K562 (cell line): ENCODE results near the gene GSDME. TPM values are rescaled to one million over a fixed set of nuclear protein-coding genes. Genes with fewer than 3 reads are reported as not detected.

Experiments used
- ATAC-seq: fragments of 200-7000 bp; cut with Tn5 transposase; 3 replicates; pipeline ENCODE4 v1.9.1; 2020; ENCODE audit warnings: moderate library complexity
- BruUV-seq: library from RNA; stranded (reverse); fragments of 400-500 nt; replicated peaks from 2 replicates; lab custom pipeline; 2021; lab: Mats Ljungman, UMichigan
- CTCF ChIA-PET: fragments of 300-600 bp; formaldehyde crosslinking; extraction: SDS; loops from one replicate; lab custom pipeline; 2021; ENCODE audit warnings: low intra/inter-chr PET ratio; lab: Yijun Ruan, JAX
- POLR2A ChIA-PET: fragments of 300-600, 350-650 bp; sonication (Branson Sonifier 250); formaldehyde crosslinking; extraction: SDS; loops from one replicate; lab custom pipeline; 2021; ENCODE audit warnings: antibody characterized with exemption, inconsistent platforms; lab: Yijun Ruan, JAX
- DNase-seq, 4 experiments: peaks; one replicate each; pipeline versions ENCODE4 v3.0.0 to v3.0.0-alpha.2; 2011 to 2018; ENCODE audit warnings: low spot score in 3 of 4, mixed read lengths in 3 of 4; ENCODE audit errors: extremely low read depth in 1 of 4
- FAIRE-seq: peaks from 2 replicates; lab custom pipeline; 2011; peaks lifted over from hg19 to GRCh38; lab: Jason Lieb, UNC
- H2AFZ ChIP-seq: 2 replicates; pipeline ENCODE4 v1.6.0; 2011; ENCODE audit warnings: low read depth, low read length, control low read depth, inconsistent platforms
- H3K27ac ChIP-seq: fragments of 200-600 bp; 3 replicates; pipeline ENCODE4 v1.8.0; 2011; ENCODE audit warnings: low read depth, mild to moderate bottlenecking, control low read depth, inconsistent platforms, low read length, moderate library complexity, mixed read lengths; ENCODE audit errors: extremely low read depth
- H3K27me3 ChIP-seq, 2 experiments: fragments of 300-600 bp in 1 of 2; 2 replicates in 1 of 2; 3 replicates in 1 of 2; pipeline versions ENCODE4 v1.6.0 to v1.8.0; 2011; ENCODE audit warnings: inconsistent platforms in 2 of 2, low read length in 2 of 2, mild to moderate bottlenecking in 1 of 2, mixed read lengths in 1 of 2, moderate library complexity in 1 of 2; ENCODE audit not compliant: control insufficient read depth in 2 of 2, insufficient read depth in 2 of 2
- H3K36me3 ChIP-seq: fragments of 300-600 bp; 3 replicates; pipeline ENCODE4 v1.8.0; 2011; ENCODE audit warnings: mild to moderate bottlenecking, low read length, inconsistent platforms; ENCODE audit not compliant: control insufficient read depth, insufficient read depth
- H3K4me1 ChIP-seq, 2 experiments: fragments of 200-600 bp in 1 of 2; replicated peaks in 1 of 2; 2 replicates in 1 of 2; 3 replicates in 1 of 2; pipeline versions ENCODE4 v1.5.1 to v1.8.0; 2011; ENCODE audit warnings: inconsistent platforms in 2 of 2, low read length in 2 of 2, mild to moderate bottlenecking in 1 of 2, mixed read lengths in 1 of 2, moderate library complexity in 1 of 2; ENCODE audit not compliant: control insufficient read depth in 2 of 2, insufficient read depth in 2 of 2
- H3K4me2 ChIP-seq: 2 replicates; pipeline ENCODE4 v1.6.1; 2011; ENCODE audit warnings: low read length, control low read depth, inconsistent platforms, mixed read lengths; ENCODE audit not compliant: insufficient read depth
- H3K4me3 ChIP-seq: fragments of 200-600 bp; sonication (generic), shearing (Covaris generic); 2 replicates; pipeline ENCODE4 v1.5.1; 2016; ENCODE audit warnings: control low read depth, inconsistent platforms
- H3K79me2 ChIP-seq: fragments of 200-600 bp; 3 replicates; pipeline ENCODE4 v1.8.0; 2011; ENCODE audit warnings: low read length, inconsistent platforms; ENCODE audit not compliant: control insufficient read depth, insufficient read depth
- H3K9ac ChIP-seq, 2 experiments: 2 replicates each; pipeline versions ENCODE4 v1.6.0 to v1.6.1; 2011; ENCODE audit warnings: low read depth in 2 of 2, low read length in 2 of 2, control low read depth in 1 of 2, inconsistent platforms in 1 of 2, mild to moderate bottlenecking in 1 of 2, mixed read lengths in 1 of 2; ENCODE audit not compliant: insufficient read depth in 1 of 2
- H3K9me1 ChIP-seq: one replicate; pipeline ENCODE4 v1.6.0; 2011; ENCODE audit warnings: inconsistent platforms, mild to moderate bottlenecking, low read length, moderate library complexity; ENCODE audit not compliant: control insufficient read depth, insufficient read depth
- H3K9me3 ChIP-seq: replicated peaks from 2 replicates; pipeline ENCODE4 v1.5.1; 2011; ENCODE audit warnings: low read depth, low read length, inconsistent platforms; ENCODE audit not compliant: control insufficient read depth, insufficient read depth
- H4K20me1 ChIP-seq: replicated peaks from 2 replicates; pipeline ENCODE4 v1.6.1; 2011; ENCODE audit warnings: low read length, inconsistent platforms, mixed read lengths; ENCODE audit not compliant: control insufficient read depth, insufficient read depth
- HIVEP1 ChIP-seq: fragments of 250-450 bp; sonication (Bioruptor Pico); IDR thresholded peaks from 2 replicates; pipeline ENCODE4 v1.4.0; 2020; ENCODE audit warnings: mild to moderate bottlenecking
- YY1 ChIP-seq, 3 experiments: IDR thresholded peaks; 2 replicates each; pipeline ENCODE4 v1.6.1; 2011; ENCODE audit warnings: low read length in 2 of 3, mild to moderate bottlenecking in 2 of 3, moderate library complexity in 2 of 3, borderline replicate concordance in 1 of 3, control low read depth in 1 of 3, low read depth in 1 of 3; ENCODE audit not compliant: insufficient read depth in 3 of 3, insufficient replicate concordance in 2 of 3, control insufficient read depth in 1 of 3, insufficient read length in 1 of 3; ENCODE audit errors: extremely low read depth in 1 of 3
- ZNF239 ChIP-seq: fragments of 250-450 bp; sonication (Bioruptor Pico); IDR thresholded peaks from 2 replicates; pipeline ENCODE4 v1.4.0; 2020; ENCODE audit warnings: mild to moderate bottlenecking
- WGBS: fragments of 100-300 bp; shearing (Covaris generic); methylation state at CpG from one replicate; pipeline ENCODE4 v1.1.6; 2016; ENCODE audit warnings: low coverage, mixed read lengths; ENCODE audit not compliant: insufficient coverage; ENCODE audit errors: missing lambda C conversion rate; 5-methylcytosine and 5-hydroxymethylcytosine counted together
- in situ Hi-C: fragments of 300-500 bp; cut with MboI; formaldehyde crosslinking; loops from 4 replicates; pipeline ENCODE4 v1.15.0; 2018; ENCODE audit warnings: inconsistent platforms, mixed read lengths
- intact Hi-C: fragments of 100-400 bp; cut with micrococcal nuclease; formaldehyde crosslinking; loops from 2 replicates; pipeline ENCODE4 v1.14.2; 2022
- polyA plus RNA-seq, 8 experiments: library from polyadenylated mRNA; depleted of rRNA in 4 of 8; stranded (reverse) in 5 of 8; unstranded in 3 of 8; fragments of >200 nt; fragmentation: Nextera tagmentation in 2 of 8; fragmentation: Illumina TruSeq in 1 of 8; extraction: Ambion mirVana in 2 of 8; extraction: Trizol in 1 of 8; gene quantifications; 2 replicates each; pipeline versions ENCODE4 v1.2.1 to v1.2.3, GENCODE V29; 2011 to 2014; ENCODE audit warnings: inconsistent platforms in 1 of 8, missing spikeins in 1 of 8
- total RNA-seq, 7 experiments: library from RNA; depleted of rRNA in 6 of 7; stranded (reverse); fragments of >200 nt in 6 of 7; fragmentation: Illumina TruSeq in 2 of 7; extraction: Trizol in 2 of 7; gene quantifications; 2 replicates each; pipeline versions ENCODE4 v1.2.1 to v1.2.3, GENCODE V29; 2011 to 2021; ENCODE audit warnings: low replicate concordance in 1 of 7
- TF ChIP-seq, protein P1 (sequence below): fragments of 450-650 bp; IDR thresholded peaks from 2 replicates; pipeline ENCODE4 v1.7.1; 2018; ENCODE audit warnings: mild to moderate bottlenecking, low read depth; ENCODE audit not compliant: partially characterized antibody
- TF ChIP-seq, protein P2 (sequence below): sonication (generic); formaldehyde crosslinking; IDR thresholded peaks from 2 replicates; pipeline ENCODE4 v1.9.0; 2022; ENCODE audit warnings: mild to moderate bottlenecking, missing genetic modification reagents

The GSDME gene
- total and polyA plus RNA-seq, 9 of the 15 experiments (the other 6 are each of a cell fraction or from before 2014, with no cell fraction given): 0.37 to 1.9 (median 0.62) TPM

GRCh38 chr7:24716480-24717246, 40.6 kb downstream of the GSDME start:
- Histone ChIP-seq H3K4me3 (no peak overlapping the region), H3K4me1 (peaks cover 0 to 2% of the 10 kb centered on the region in 2 experiments; a peak in 3 of 5 replicates), H3K9me1 (no peaks in the 10 kb centered on the region), H2AFZ (no peak overlapping the region), H3K4me2 (no peak overlapping the region), H3K9me3 (no peaks in the 10 kb centered on the region), H3K9ac (no peak overlapping the region), H3K79me2 (no peaks in the 10 kb centered on the region), H3K36me3 (no peaks in the 10 kb centered on the region), H3K27me3 (peaks cover 0 to 16% of the 10 kb centered on the region in 2 experiments; a peak in 3 of 5 replicates), H4K20me1 (no peaks in the 10 kb centered on the region; the same call in 1 of the 2 replicates), H3K27ac (no peak overlapping the region)
- ATAC-seq: no peak
- no TSS peak for BruUV-seq
- TF ChIP-seq ZNF239 (CRISPR knock-in tag): no peak
- in situ Hi-C loops: no loop called here
- ChIA-PET CTCF (no interaction called here), POLR2A (interaction anchor here (0.5 to 0.6 kb wide), 2 partner anchors 42 to 500 kb away, joined by 3 read pairs; no protein-coding TSS in a partner anchor)
- intact Hi-C loops: no loop called here
- no peak for FAIRE-seq
- 29% methylated on average over 9 of the region's 9 CpGs for WGBS
- no peak for DNase-seq

- Histone ChIP-seq H3K4me3 (no peak overlapping the region), H3K4me2 (no peak overlapping the region), H3K9ac (no peak overlapping the region), H3K9me1 (no peaks in the 10 kb centered on the region), H3K27me3 (peaks cover 0 to 16% of the 10 kb centered on the region in 2 experiments; a peak in 3 of 5 replicates), H3K4me1 (no peaks in the 10 kb centered on the region; a peak in 1 of 5 replicates), H3K79me2 (no peaks in the 10 kb centered on the region), H3K9me3 (no peaks in the 10 kb centered on the region), H3K36me3 (no peaks in the 10 kb centered on the region), H2AFZ (no peak overlapping the region), H3K27ac (no peak overlapping the region), H4K20me1 (no peaks in the 10 kb centered on the region; the same call in 1 of the 2 replicates)
- DNase-seq: peak; percentile 54 to 62 (median 58)
- 6% methylated on average over 14 of the region's 16 CpGs for WGBS
- ChIA-PET CTCF (no interaction called here), POLR2A (interaction anchor here (0.5 to 0.6 kb wide), 3 partner anchors 8 to 499 kb away, joined by 3 read pairs; no protein-coding TSS in a partner anchor)
- peak; percentile 94 for ATAC-seq
- BruUV-seq: no TSS peak
- intact Hi-C loops (no loop called here), in situ Hi-C loops (no loop called here)
- FAIRE-seq: peak; percentile 78
- TF ChIP-seq, protein P1, sequence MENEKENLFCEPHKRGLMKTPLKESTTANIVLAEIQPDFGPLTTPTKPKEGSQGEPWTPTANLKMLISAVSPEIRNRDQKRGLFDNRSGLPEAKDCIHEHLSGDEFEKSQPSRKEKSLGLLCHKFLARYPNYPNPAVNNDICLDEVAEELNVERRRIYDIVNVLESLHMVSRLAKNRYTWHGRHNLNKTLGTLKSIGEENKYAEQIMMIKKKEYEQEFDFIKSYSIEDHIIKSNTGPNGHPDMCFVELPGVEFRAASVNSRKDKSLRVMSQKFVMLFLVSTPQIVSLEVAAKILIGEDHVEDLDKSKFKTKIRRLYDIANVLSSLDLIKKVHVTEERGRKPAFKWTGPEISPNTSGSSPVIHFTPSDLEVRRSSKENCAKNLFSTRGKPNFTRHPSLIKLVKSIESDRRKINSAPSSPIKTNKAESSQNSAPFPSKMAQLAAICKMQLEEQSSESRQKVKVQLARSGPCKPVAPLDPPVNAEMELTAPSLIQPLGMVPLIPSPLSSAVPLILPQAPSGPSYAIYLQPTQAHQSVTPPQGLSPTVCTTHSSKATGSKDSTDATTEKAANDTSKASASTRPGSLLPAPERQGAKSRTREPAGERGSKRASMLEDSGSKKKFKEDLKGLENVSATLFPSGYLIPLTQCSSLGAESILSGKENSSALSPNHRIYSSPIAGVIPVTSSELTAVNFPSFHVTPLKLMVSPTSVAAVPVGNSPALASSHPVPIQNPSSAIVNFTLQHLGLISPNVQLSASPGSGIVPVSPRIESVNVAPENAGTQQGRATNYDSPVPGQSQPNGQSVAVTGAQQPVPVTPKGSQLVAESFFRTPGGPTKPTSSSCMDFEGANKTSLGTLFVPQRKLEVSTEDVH: no peak
- TF ChIP-seq, protein P2, sequence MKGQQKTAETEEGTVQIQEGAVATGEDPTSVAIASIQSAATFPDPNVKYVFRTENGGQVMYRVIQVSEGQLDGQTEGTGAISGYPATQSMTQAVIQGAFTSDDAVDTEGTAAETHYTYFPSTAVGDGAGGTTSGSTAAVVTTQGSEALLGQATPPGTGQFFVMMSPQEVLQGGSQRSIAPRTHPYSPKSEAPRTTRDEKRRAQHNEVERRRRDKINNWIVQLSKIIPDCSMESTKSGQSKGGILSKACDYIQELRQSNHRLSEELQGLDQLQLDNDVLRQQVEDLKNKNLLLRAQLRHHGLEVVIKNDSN (CRISPR knock-in tag): no peak
- TF ChIP-seq HIVEP1 (CRISPR knock-in tag): no peak
- TF ChIP-seq YY1 (IDR thresholded peaks at IDR 0.05; ENCODE audit: borderline replicate concordance in 1 of 3, control insufficient read depth in 1 of 3, extremely low read depth in 1 of 3, insufficient read depth in 3 of 3, insufficient read length in 1 of 3, insufficient replicate concordance in 2 of 3, low read depth in 1 of 3, low read length in 2 of 3): peak in 1 of 3 experiments; percentile 11
These were observed 41.4 kb downstream of the GSDME start for GRCh38 chr7:24715661-24716479.
